OCI-LY3 (cell line): ENCODE data around the gene SPAG9.

Experiments
- CTCF ChIP-seq: fragments of 200-600, 300-600 bp; sonication (generic); IDR thresholded peaks from 2 replicates; pipeline ENCODE4 v1.5.1; 2014; ENCODE audit warnings: antibody characterized with exemption, low read length, low read depth
- EZH2phosphoT487 ChIP-seq: fragments of 200-600 bp; shearing (Covaris generic); IDR thresholded peaks from 2 replicates; pipeline ENCODE4 v1.6.1; 2018; ENCODE audit warnings: antibody characterized with exemption, mixed run types, low read depth

- TF ChIP-seq CTCF, result no peak
- TF ChIP-seq EZH2phosphoT487, result no peak
These were observed 40.9 kb upstream of the SPAG9 start for GRCh38 chr17:51161541-51161940.
